Endothelial cell of umbilical vein (primary cell): ENCODE measurements around the gene CACNA2D1. TPM values are rescaled to one million over a fixed set of nuclear protein-coding genes. Genes with fewer than 3 reads are reported as not detected.

Experiments used
- BruUV-seq: library from RNA; stranded (reverse); fragments of 400-500 nt; replicated peaks from 2 replicates; lab custom pipeline; 2021; lab: Mats Ljungman, UMichigan
- CTCF ChIA-PET: fragments of 300-600, 350-600 bp; sonication (Branson Sonifier 250); formaldehyde crosslinking; loops from one replicate; lab custom pipeline; 2021; ENCODE audit warnings: antibody characterized with exemption, inconsistent platforms; lab: Charles Lee
- POLR2A ChIA-PET: fragments of 300-600, 350-600 bp; sonication (Branson Sonifier 250); formaldehyde crosslinking; loops from one replicate; lab custom pipeline; 2021; ENCODE audit warnings: antibody characterized with exemption, inconsistent platforms; lab: Charles Lee
- DNase-seq: peaks from one replicate; pipeline ENCODE4 v3.0.0-alpha.2; 2011; ENCODE audit warnings: low read depth, low spot score
- FAIRE-seq: peaks from 2 replicates; lab custom pipeline; 2011; peaks lifted over from hg19 to GRCh38; lab: Jason Lieb, UNC
- H2AFZ ChIP-seq: 2 replicates; pipeline ENCODE4 v1.6.0; 2012; ENCODE audit warnings: low read depth, low read length, control low read depth, inconsistent platforms
- H3K27ac ChIP-seq: 2 replicates; pipeline ENCODE4 v1.5.1; 2011; ENCODE audit warnings: low read depth, mild to moderate bottlenecking, control low read depth, low read length, moderate library complexity; ENCODE audit not compliant: insufficient read depth
- H3K27me3 ChIP-seq, 2 experiments: 2 replicates each; pipeline versions ENCODE4 v1.6.0 to v1.6.1; 2011; ENCODE audit warnings: low read length in 2 of 2, mixed read lengths in 1 of 2; ENCODE audit not compliant: control insufficient read depth in 2 of 2, insufficient read depth in 2 of 2
- H3K36me3 ChIP-seq, 2 experiments: 2 replicates in 1 of 2; 3 replicates in 1 of 2; pipeline ENCODE4 v1.5.1; 2011; ENCODE audit warnings: low read length in 2 of 2, mild to moderate bottlenecking in 1 of 2, moderate library complexity in 1 of 2; ENCODE audit not compliant: control insufficient read depth in 2 of 2, insufficient read depth in 2 of 2; ENCODE audit errors: extremely low read depth in 1 of 2
- H3K4me1 ChIP-seq: 3 replicates; pipeline ENCODE4 v1.5.1; 2011; ENCODE audit warnings: mild to moderate bottlenecking, low read length; ENCODE audit not compliant: control insufficient read depth, insufficient read depth; ENCODE audit errors: extremely low read depth
- H3K4me2 ChIP-seq: 2 replicates; pipeline ENCODE4 v1.6.1; 2011; ENCODE audit warnings: low read length, control low read depth, mixed read lengths; ENCODE audit not compliant: insufficient read depth
- H3K4me3 ChIP-seq, 3 experiments: fragments of 200-600 bp in 1 of 3; sonication (generic), shearing (Covaris generic) in 1 of 3; replicated peaks in 1 of 3; 2 replicates each; pipeline ENCODE4 v1.5.1; 2011 to 2016; ENCODE audit warnings: control low read depth in 3 of 3, low read length in 3 of 3, mild to moderate bottlenecking in 2 of 3, inconsistent platforms in 1 of 3, low read depth in 1 of 3, moderate library complexity in 1 of 3; ENCODE audit not compliant: insufficient read depth in 1 of 3
- H3K79me2 ChIP-seq: 2 replicates; pipeline ENCODE4 v1.6.0; 2012; ENCODE audit warnings: low read length, inconsistent platforms; ENCODE audit not compliant: control insufficient read depth, insufficient read depth
- H3K9ac ChIP-seq: replicated peaks from 2 replicates; pipeline ENCODE3; 2011; ENCODE audit warnings: low read length, control low read depth; ENCODE audit not compliant: insufficient read depth; ENCODE audit errors: extremely low read depth
- H3K9me1 ChIP-seq: replicated peaks from 3 replicates; pipeline ENCODE4 v1.6.0; 2011; ENCODE audit warnings: mild to moderate bottlenecking, low read length; ENCODE audit not compliant: control insufficient read depth, insufficient read depth; ENCODE audit errors: extremely low read depth
- H3K9me3 ChIP-seq: replicated peaks from 2 replicates; pipeline ENCODE4 v1.5.1; 2012; ENCODE audit warnings: low read length, inconsistent platforms; ENCODE audit not compliant: control insufficient read depth, insufficient read depth
- H4K20me1 ChIP-seq: replicated peaks from 2 replicates; pipeline ENCODE3; 2011; ENCODE audit warnings: mild to moderate bottlenecking, low read length; ENCODE audit not compliant: control insufficient read depth, insufficient read depth; ENCODE audit errors: extremely low read depth
- CTCF ChIP-seq, 2 donors: IDR thresholded peaks; 1 replicate in 1 of 2; 2 replicates in 1 of 2; pipeline ENCODE4 v1.5.1; 2011; ENCODE audit warnings: low read length in 2 of 2, mild to moderate bottlenecking in 2 of 2, moderate library complexity in 2 of 2, control low read depth in 1 of 2, inconsistent platforms in 1 of 2, low read depth in 1 of 2; ENCODE audit not compliant: insufficient read depth in 1 of 2; ENCODE audit errors: extremely low read depth in 1 of 2
- EZH2 ChIP-seq: IDR thresholded peaks from 2 replicates; pipeline ENCODE4 v1.6.1; 2012; ENCODE audit warnings: borderline replicate concordance, low read depth, mild to moderate bottlenecking, moderate library complexity, low read length, inconsistent platforms; ENCODE audit not compliant: severe bottlenecking
- FOS ChIP-seq: IDR thresholded peaks from 2 replicates; pipeline ENCODE4 v1.6.1; 2011; ENCODE audit warnings: mild to moderate bottlenecking, low read length, moderate library complexity, borderline replicate concordance; ENCODE audit not compliant: insufficient read depth
- GATA2 ChIP-seq: IDR thresholded peaks from 2 replicates; pipeline ENCODE4 v1.7.0; 2011; ENCODE audit warnings: low read depth, mild to moderate bottlenecking, moderate library complexity, mixed read lengths, low read length; ENCODE audit not compliant: insufficient read length, insufficient read depth
- JUN ChIP-seq: IDR thresholded peaks from 2 replicates; pipeline ENCODE4 v1.6.1; 2011; ENCODE audit warnings: borderline replicate concordance, low read depth; ENCODE audit not compliant: insufficient read length, insufficient read depth
- MAX ChIP-seq: IDR thresholded peaks from 2 replicates; pipeline ENCODE4 v1.6.1; 2011; ENCODE audit not compliant: insufficient read depth, insufficient read length
- MYC ChIP-seq: IDR thresholded peaks from one replicate; pipeline ENCODE4 v1.6.1; 2011; ENCODE audit warnings: mild to moderate bottlenecking, low read depth, low read length
- POLR2A ChIP-seq: IDR thresholded peaks from 2 replicates; pipeline ENCODE4 v1.6.1; 2012; ENCODE audit warnings: low read depth, mild to moderate bottlenecking, control low read depth, low read length
- POLR2AphosphoS5 ChIP-seq: IDR thresholded peaks from 2 replicates; pipeline ENCODE4 v1.6.1; 2012; ENCODE audit warnings: low read depth, mild to moderate bottlenecking, control low read depth, low read length, moderate library complexity; ENCODE audit not compliant: insufficient read depth
- dilution Hi-C: fragments of 300-500 bp; cut with MboI; formaldehyde crosslinking; loops from one replicate; pipeline ENCODE4 v1.15.0; 2019; ENCODE audit warnings: low sequenced_read_pairs; ENCODE audit not compliant: extremely low pct_ligation_motif_present
- intact Hi-C: fragments of 100-400 bp; cut with micrococcal nuclease; formaldehyde crosslinking; loops from one replicate; pipeline ENCODE4 v1.10.0; 2022
- polyA plus RNA-seq, 4 experiments: library from polyadenylated mRNA; depleted of rRNA in 3 of 4; stranded (reverse) in 3 of 4; unstranded in 1 of 4; fragments of >200 nt; gene quantifications; 2 replicates each; pipeline versions ENCODE4 v1.2.1 to v1.2.3, GENCODE V29; 2011 to 2012; ENCODE audit warnings: missing spikeins in 1 of 4
- total RNA-seq: library from RNA; stranded (reverse); gene quantifications from 2 replicates; pipeline ENCODE4 v1.2.3, GENCODE V29; 2021

Gene CACNA2D1
- total and polyA plus RNA-seq, 2 donors (not counting 3 experiments of a cell fraction or from before 2014, with no cell fraction given), result 4.1 to 38.6 TPM

GRCh38 chr7:82053453-82054032 lies 390.0 kb downstream of the CACNA2D1 start:
- Histone ChIP-seq H3K36me3 (no peaks in the 10 kb centered on the region), H3K4me2 (no peak overlapping the region), H2AFZ (no peak overlapping the region), H3K9me1 (no peaks in the 10 kb centered on the region), H3K4me1 (peaks cover 17% of the 10 kb centered on the region), H4K20me1 (no peaks in the 10 kb centered on the region), H3K4me3 (no peak overlapping the region), H3K27ac (no peak overlapping the region), H3K9me3 (no peaks in the 10 kb centered on the region), H3K9ac (no peak overlapping the region), H3K79me2 (no peaks in the 10 kb centered on the region), H3K27me3 (no peaks in the 10 kb centered on the region)
- BruUV-seq, result no TSS peak
- FAIRE-seq (no peak), DNase-seq (no peak)
- TF ChIP-seq JUN, result no peak
- no peak for TF ChIP-seq EZH2
- TF ChIP-seq POLR2AphosphoS5, result no peak
- TF ChIP-seq MYC, result no peak
- TF ChIP-seq GATA2, result no peak
- no peak for TF ChIP-seq MAX
- TF ChIP-seq FOS, result no peak
- no peak for TF ChIP-seq CTCF (IDR thresholded peaks at IDR 0.05; ENCODE audit: extremely low read depth in 1 of 2, insufficient read depth in 1 of 2, low read depth in 1 of 2, low read length in 2 of 2)
- no peak for TF ChIP-seq POLR2A
- ChIA-PET POLR2A (no interaction called here), CTCF (interaction anchor here (1.0 to 1.8 kb wide), 2 partner anchors 12 to 428 kb away, joined by 3 to 5 read pairs; no protein-coding TSS in a partner anchor)
- dilution Hi-C loops, result no loop called here
- intact Hi-C loops, result no loop called here
